RWPE2 (cell line): ENCODE data around the gene LRRTM4.

Experiments
- ATAC-seq: fragments of 200-7000 bp; cut with Tn5 transposase; 3 replicates; pipeline ENCODE4 v1.9.1; 2021; ENCODE audit warnings: low read depth
- DNase-seq: peaks from one replicate; pipeline ENCODE4 v3.0.0-alpha.2; 2020; ENCODE audit warnings: low spot score
- H3K27ac ChIP-seq: fragments of 450-650 bp; 2 replicates; pipeline ENCODE4 v1.5.1; 2017; ENCODE audit warnings: mild to moderate bottlenecking; ENCODE audit not compliant: poor library complexity, severe bottlenecking
- H3K27me3 ChIP-seq: fragments of 250-450 bp; sonication (Bioruptor Pico); 2 replicates; pipeline ENCODE4 v1.5.1; 2021; ENCODE audit warnings: mild to moderate bottlenecking, moderate library complexity; ENCODE audit not compliant: insufficient read depth, poor library complexity, severe bottlenecking
- H3K36me3 ChIP-seq: fragments of 250-450 bp; sonication (Bioruptor Pico); 2 replicates; pipeline ENCODE4 v1.5.1; 2020; ENCODE audit warnings: low read depth, mild to moderate bottlenecking, moderate library complexity
- H3K4me1 ChIP-seq: fragments of 250-450 bp; sonication (Bioruptor Pico); 2 replicates; pipeline ENCODE4 v1.5.1; 2021; ENCODE audit warnings: mild to moderate bottlenecking, moderate library complexity; ENCODE audit not compliant: insufficient read depth, poor library complexity, severe bottlenecking
- H3K4me3 ChIP-seq: fragments of 250-450 bp; sonication (Bioruptor Pico); 2 replicates; pipeline ENCODE4 v1.5.1; 2021; ENCODE audit warnings: mild to moderate bottlenecking, moderate library complexity; ENCODE audit not compliant: severe bottlenecking
- H3K9me3 ChIP-seq: fragments of 250-450 bp; sonication (Bioruptor Pico); 2 replicates; pipeline ENCODE4 v1.5.1; 2021; ENCODE audit warnings: mild to moderate bottlenecking, moderate library complexity; ENCODE audit not compliant: severe bottlenecking
- CTCF ChIP-seq: fragments of 450-650 bp; IDR thresholded peaks from one replicate; pipeline ENCODE4 v1.5.1; 2017; ENCODE audit warnings: mild to moderate bottlenecking, moderate library complexity; ENCODE audit not compliant: poor library complexity, severe bottlenecking

The LRRTM4 gene

GRCh38 chr2:76965772-76966171 lies 556.4 kb downstream of the LRRTM4 start:
- Histone ChIP-seq H3K4me3 (no peak overlapping the region), H3K36me3 (no peaks in the 10 kb centered on the region), H3K27ac (no peak overlapping the region), H3K27me3 (no peaks in the 10 kb centered on the region), H3K4me1 (no peaks in the 10 kb centered on the region), H3K9me3 (no peaks in the 10 kb centered on the region)
- ATAC-seq (no peak), DNase-seq (no peak)
- TF ChIP-seq CTCF: no peak

GRCh38 chr2:76958749-76959148 lies 563.4 kb downstream of the LRRTM4 start:
- Histone ChIP-seq H3K36me3 (no peaks in the 10 kb centered on the region), H3K27ac (no peak overlapping the region), H3K4me1 (no peaks in the 10 kb centered on the region), H3K9me3 (no peaks in the 10 kb centered on the region), H3K27me3 (no peaks in the 10 kb centered on the region), H3K4me3 (no peak overlapping the region)
- ATAC-seq (no peak), DNase-seq (no peak)
- TF ChIP-seq CTCF: no peak

- DNase-seq (no peak), ATAC-seq (peak; percentile 69; the same call in 1 of the 3 replicates)
- peak; percentile 83 for TF ChIP-seq CTCF
- Histone ChIP-seq H3K4me1 (no peaks in the 10 kb centered on the region), H3K27ac (no peak overlapping the region), H3K27me3 (no peaks in the 10 kb centered on the region), H3K36me3 (no peaks in the 10 kb centered on the region), H3K9me3 (no peaks in the 10 kb centered on the region), H3K4me3 (no peak overlapping the region)
These were observed 568.3 kb downstream of the LRRTM4 start for GRCh38 chr2:76953733-76954347.

- no peak for TF ChIP-seq CTCF
- Histone ChIP-seq H3K27me3 (peaks cover 2% of the 10 kb centered on the region), H3K27ac (no peak overlapping the region), H3K36me3 (no peaks in the 10 kb centered on the region), H3K4me3 (no peak overlapping the region), H3K4me1 (no peaks in the 10 kb centered on the region), H3K9me3 (no peaks in the 10 kb centered on the region)
- no peak for DNase-seq
- no peak for ATAC-seq
These were observed 575.5 kb downstream of the LRRTM4 start for GRCh38 chr2:76946631-76947145.

GRCh38 chr2:76940559-76940958 lies 581.6 kb downstream of the LRRTM4 start:
- DNase-seq: no peak
- H3K27ac ChIP-seq: no peak overlapping the region
- H3K4me1 ChIP-seq: no peaks in the 10 kb centered on the region
- no peak overlapping the region for H3K4me3 ChIP-seq
- no peaks in the 10 kb centered on the region for H3K27me3 ChIP-seq
- H3K36me3 ChIP-seq: no peaks in the 10 kb centered on the region
- ATAC-seq: no peak
- no peak for TF ChIP-seq CTCF
- no peaks in the 10 kb centered on the region for H3K9me3 ChIP-seq
